Dendritic cell treated with granulocyte-macrophage colony-stimulating factor and Interleukin-4, amounts not matched to agents 40 ng/mL and 50 ng/mL, for 4 days (primary cell): ENCODE results near the gene PRPS1.

Source experiments
- H3K27ac Mint-ChIP-seq: one replicate; pipeline ENCODE4 v1.8.0; 2022; ENCODE audit warnings: mild to moderate bottlenecking, mixed read lengths
- H3K27me3 Mint-ChIP-seq: one replicate; pipeline ENCODE4 v1.8.0; 2022; ENCODE audit warnings: mild to moderate bottlenecking, mixed read lengths
- H3K36me3 Mint-ChIP-seq: one replicate; pipeline ENCODE4 v1.8.0; 2022; ENCODE audit warnings: low read depth, mixed read lengths
- H3K4me1 Mint-ChIP-seq: one replicate; pipeline ENCODE4 v1.8.0; 2022; ENCODE audit warnings: low read depth, mixed read lengths
- H3K4me3 Mint-ChIP-seq: one replicate; pipeline ENCODE4 v1.8.0; 2022; ENCODE audit warnings: mild to moderate bottlenecking, moderate library complexity, mixed read lengths
- H3K9me3 Mint-ChIP-seq: one replicate; pipeline ENCODE4 v1.8.0; 2022; ENCODE audit warnings: mixed read lengths
- intact Hi-C: fragments of 100-400 bp; cut with micrococcal nuclease; formaldehyde crosslinking; loops from one replicate; pipeline ENCODE4 v1.15.0; 2022

PRPS1 gene

GRCh38 chrX:107610667-107611066 lies 17.6 kb upstream of the PRPS1 start:
- H3K27ac Mint-ChIP-seq = no peak overlapping the region
- H3K27me3 Mint-ChIP-seq = peaks cover 1% of the 10 kb centered on the region
- no peaks in the 10 kb centered on the region for H3K4me1 Mint-ChIP-seq
- no peaks in the 10 kb centered on the region for H3K9me3 Mint-ChIP-seq
- H3K36me3 Mint-ChIP-seq = no peaks in the 10 kb centered on the region
- no peak overlapping the region for H3K4me3 Mint-ChIP-seq
- intact Hi-C loops = no loop called here

- H3K36me3 Mint-ChIP-seq = no peaks in the 10 kb centered on the region
- intact Hi-C loops = no loop called here
- peaks cover 5% of the 10 kb centered on the region for H3K27me3 Mint-ChIP-seq
- peaks cover 3% of the 10 kb centered on the region for H3K4me1 Mint-ChIP-seq
- H3K9me3 Mint-ChIP-seq = no peaks in the 10 kb centered on the region
- H3K4me3 Mint-ChIP-seq = no peak overlapping the region
- no peak overlapping the region for H3K27ac Mint-ChIP-seq
These were observed 8.4 kb upstream of the PRPS1 start for GRCh38 chrX:107619885-107620322.

GRCh38 chrX:107624893-107625292 lies 3.4 kb upstream of the PRPS1 start:
- H3K4me1 Mint-ChIP-seq = peaks cover 28% of the 10 kb centered on the region
- intact Hi-C loops = no loop called here

GRCh38 chrX:107625739-107626138 lies 2.6 kb upstream of the PRPS1 start:
- Mint-ChIP-seq H3K9me3 (no peaks in the 10 kb centered on the region), H3K36me3 (no peaks in the 10 kb centered on the region), H3K27me3 (peaks cover under 1% of the 10 kb centered on the region), H3K4me1 (peaks cover 28% of the 10 kb centered on the region), H3K27ac (peak overlapping the region; percentile 54), H3K4me3 (no peak overlapping the region)
- intact Hi-C loops = no loop called here

More at GRCh38 chrX:107624893-107625292, 3.4 kb upstream of the PRPS1 start:
- Mint-ChIP-seq H3K36me3 (no peaks in the 10 kb centered on the region), H3K4me3 (no peak overlapping the region), H3K27ac (no peak overlapping the region), H3K27me3 (peaks cover 4% of the 10 kb centered on the region), H3K9me3 (no peaks in the 10 kb centered on the region)

DNA sequence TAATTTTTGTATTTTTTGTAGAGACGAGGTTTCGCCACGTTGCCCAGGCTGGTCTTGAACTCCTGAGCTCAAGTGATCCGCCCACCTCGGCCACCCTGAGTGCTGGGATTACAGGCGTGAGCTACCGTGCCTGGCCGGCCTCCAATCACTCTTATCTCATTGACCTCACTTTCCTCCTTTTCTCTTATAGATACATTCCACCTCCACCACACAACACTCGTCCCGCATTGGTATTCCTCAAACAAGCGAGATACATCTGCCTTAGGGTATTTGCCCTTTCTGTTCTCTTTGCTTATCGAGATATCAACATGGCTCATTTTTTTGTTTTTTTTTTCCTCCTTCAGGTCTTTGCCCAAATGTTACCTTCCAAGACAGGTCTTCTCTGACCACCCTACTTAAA lies 1.8 kb upstream of the PRPS1 start:
- Mint-ChIP-seq H3K36me3 (no peaks in the 10 kb centered on the region), H3K27ac (peak overlapping the region; percentile 54), H3K27me3 (no peaks in the 10 kb centered on the region), H3K4me1 (peaks cover 28% of the 10 kb centered on the region), H3K9me3 (no peaks in the 10 kb centered on the region), H3K4me3 (no peak overlapping the region)
- intact Hi-C loops = no loop called here

DNA sequence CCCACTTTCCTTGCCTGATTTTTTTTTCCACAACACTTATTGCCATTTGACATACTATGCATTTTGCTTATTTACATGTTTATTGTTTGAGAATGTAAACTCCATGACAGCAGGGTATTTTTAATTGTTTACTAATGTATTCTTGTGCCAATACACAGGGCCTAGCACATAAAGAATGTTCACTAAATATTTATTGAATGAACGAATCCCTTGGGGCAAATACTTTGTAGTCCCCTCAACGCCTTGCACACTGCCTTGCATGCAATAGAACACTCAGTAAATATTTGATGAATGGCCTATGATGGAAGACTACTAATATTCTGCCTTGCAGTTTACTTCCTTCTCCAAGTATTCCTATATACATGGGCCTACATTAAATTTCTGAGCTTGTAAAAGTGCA lies 1.4 kb upstream of the PRPS1 start:
- no peaks in the 10 kb centered on the region for H3K36me3 Mint-ChIP-seq
- intact Hi-C loops = no loop called here
- peaks cover 28% of the 10 kb centered on the region for H3K4me1 Mint-ChIP-seq
- no peak overlapping the region for H3K27ac Mint-ChIP-seq
- no peak overlapping the region for H3K4me3 Mint-ChIP-seq
- H3K27me3 Mint-ChIP-seq = no peaks in the 10 kb centered on the region
- H3K9me3 Mint-ChIP-seq = no peaks in the 10 kb centered on the region

- intact Hi-C loops = no loop called here
- H3K27ac Mint-ChIP-seq = peak overlapping the region; percentile 81
- no peaks in the 10 kb centered on the region for H3K9me3 Mint-ChIP-seq
- H3K4me3 Mint-ChIP-seq = peak overlapping the region; percentile 84
- peaks cover 28% of the 10 kb centered on the region for H3K4me1 Mint-ChIP-seq
- H3K27me3 Mint-ChIP-seq = no peaks in the 10 kb centered on the region
- no peaks in the 10 kb centered on the region for H3K36me3 Mint-ChIP-seq
These were observed 591 bp downstream of the PRPS1 start for GRCh38 chrX:107628662-107629539.

DNA sequence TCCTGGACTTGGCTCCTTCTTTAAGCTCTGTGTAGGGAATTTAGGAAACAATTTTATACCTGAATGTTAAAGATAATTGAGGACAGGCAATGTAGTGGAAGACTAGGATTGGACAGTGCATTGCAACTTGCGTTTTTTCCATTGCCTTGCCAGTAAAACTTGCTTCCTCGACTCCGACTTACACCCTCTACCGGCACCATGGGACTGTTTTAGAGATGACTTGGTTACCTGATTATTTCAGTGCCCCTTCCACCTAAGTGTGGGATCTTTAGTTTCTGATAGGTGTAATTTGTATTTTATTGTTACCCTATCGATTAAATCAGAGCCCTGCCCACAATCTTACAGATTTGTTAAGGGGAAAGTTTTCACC lies 1.2 kb downstream of the PRPS1 start:
- no peaks in the 10 kb centered on the region for H3K9me3 Mint-ChIP-seq
- no peaks in the 10 kb centered on the region for H3K27me3 Mint-ChIP-seq
- no peaks in the 10 kb centered on the region for H3K36me3 Mint-ChIP-seq

DNA sequence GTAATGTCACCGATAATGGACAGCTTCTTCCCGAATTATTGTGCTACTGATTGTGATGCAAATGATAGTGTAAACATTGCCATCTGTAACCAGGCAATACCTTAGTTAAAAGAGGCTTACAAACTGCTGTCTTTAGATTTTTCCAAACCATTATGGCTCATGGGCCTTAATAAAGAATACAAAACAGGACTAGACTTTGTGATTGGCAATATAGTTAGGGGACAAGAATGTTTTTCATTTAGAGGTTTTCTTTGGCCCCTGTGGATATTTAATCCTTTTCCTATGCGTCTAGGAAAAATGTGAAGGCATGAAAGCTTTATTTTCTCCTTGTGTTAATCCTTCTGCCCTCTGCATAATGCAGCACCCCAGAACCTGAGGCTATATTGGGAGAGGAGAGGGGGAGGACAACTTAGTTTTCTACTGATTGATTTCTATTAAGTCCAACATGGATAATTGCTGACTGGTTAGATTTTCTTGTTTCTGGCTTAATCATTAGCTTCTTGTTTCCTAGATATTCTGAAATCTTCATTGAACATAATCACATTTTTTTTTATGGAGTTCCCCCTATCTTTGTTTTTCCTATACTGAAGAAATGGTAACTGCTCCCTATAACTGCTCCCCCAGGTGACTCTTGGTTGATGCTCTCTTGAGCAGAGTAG lies 1.9 kb downstream of the PRPS1 start:
- Mint-ChIP-seq H3K4me1 (peaks cover 22% of the 10 kb centered on the region), H3K4me3 (no peak overlapping the region), H3K36me3 (no peaks in the 10 kb centered on the region), H3K27me3 (no peaks in the 10 kb centered on the region), H3K27ac (no peak overlapping the region), H3K9me3 (no peaks in the 10 kb centered on the region)
- intact Hi-C loops = no loop called here

More for the DNA sequence above, 1.2 kb downstream of the PRPS1 start:
- no peak overlapping the region for H3K27ac Mint-ChIP-seq
- peak overlapping the region; percentile 84 for H3K4me3 Mint-ChIP-seq
- intact Hi-C loops = no loop called here
- H3K4me1 Mint-ChIP-seq = peaks cover 28% of the 10 kb centered on the region

- no peaks in the 10 kb centered on the region for H3K27me3 Mint-ChIP-seq
- H3K36me3 Mint-ChIP-seq = no peaks in the 10 kb centered on the region
- H3K4me1 Mint-ChIP-seq = peaks cover 7% of the 10 kb centered on the region
- intact Hi-C loops = no loop called here
- no peak overlapping the region for H3K27ac Mint-ChIP-seq
- no peak overlapping the region for H3K4me3 Mint-ChIP-seq
- H3K9me3 Mint-ChIP-seq = no peaks in the 10 kb centered on the region
These were observed 4.0 kb downstream of the PRPS1 start for GRCh38 chrX:107632346-107632745.

DNA sequence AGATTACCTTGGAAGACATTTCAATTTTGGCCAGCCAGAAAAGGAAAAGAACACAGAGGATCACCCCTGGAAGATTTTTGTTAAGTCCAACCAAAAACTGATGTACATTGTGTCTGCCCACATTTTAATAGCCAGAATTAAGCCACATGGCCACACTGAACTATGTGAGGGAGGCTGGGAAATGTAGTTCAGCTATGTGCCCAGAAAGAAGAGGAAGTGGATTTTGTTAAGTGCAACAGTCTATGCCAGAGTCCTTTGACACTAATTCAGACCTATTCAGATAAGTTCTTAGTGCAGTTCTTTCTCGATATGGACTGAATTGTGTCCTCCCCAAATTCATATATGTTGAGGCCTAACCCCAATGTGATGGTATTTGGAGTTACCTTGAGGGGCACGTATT lies 18.4 kb downstream of the PRPS1 start:
- no peak overlapping the region for H3K27ac Mint-ChIP-seq
- H3K36me3 Mint-ChIP-seq = peaks cover 61% of the 10 kb centered on the region

DNA sequence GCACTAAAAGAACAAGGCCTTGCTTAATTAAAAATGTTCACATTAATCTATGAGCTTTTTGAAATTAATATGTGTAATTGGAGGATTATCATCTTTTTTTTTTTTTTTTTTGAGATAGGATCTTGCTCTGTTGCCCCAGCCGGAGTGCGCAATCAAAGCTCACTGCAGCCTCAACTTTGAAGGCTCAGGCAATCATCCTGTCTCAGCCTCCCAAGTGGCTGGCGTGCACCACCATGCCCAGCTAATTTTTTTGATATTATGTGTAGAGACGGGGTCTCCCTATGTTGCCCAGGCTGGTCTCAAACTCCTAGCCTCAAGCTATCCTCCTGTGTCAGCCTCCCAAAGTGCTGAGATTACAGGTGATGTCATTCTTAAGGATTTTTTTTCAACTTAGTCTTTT lies 20.0 kb downstream of the PRPS1 start:
- Mint-ChIP-seq H3K27me3 (no peaks in the 10 kb centered on the region), H3K4me3 (no peak overlapping the region), H3K36me3 (peaks cover 59% of the 10 kb centered on the region), H3K9me3 (no peaks in the 10 kb centered on the region), H3K4me1 (no peaks in the 10 kb centered on the region), H3K27ac (no peak overlapping the region)
- intact Hi-C loops = no loop called here

More for the DNA sequence above, 18.4 kb downstream of the PRPS1 start:
- no peaks in the 10 kb centered on the region for H3K27me3 Mint-ChIP-seq
- no peaks in the 10 kb centered on the region for H3K9me3 Mint-ChIP-seq
- no peaks in the 10 kb centered on the region for H3K4me1 Mint-ChIP-seq
- H3K4me3 Mint-ChIP-seq = no peak overlapping the region
- intact Hi-C loops = no loop called here

GRCh38 chrX:107654566-107654871 lies 26.2 kb downstream of the PRPS1 start:
- Mint-ChIP-seq H3K4me1 (peaks cover 15% of the 10 kb centered on the region), H3K27ac (no peak overlapping the region), H3K27me3 (no peaks in the 10 kb centered on the region), H3K9me3 (no peaks in the 10 kb centered on the region), H3K36me3 (peaks cover 30% of the 10 kb centered on the region), H3K4me3 (no peak overlapping the region)
- intact Hi-C loops = loop anchor here (10.0 kb wide), 1 partner anchor 240 kb away; no protein-coding TSS in a partner anchor

- intact Hi-C loops = loop anchor here (10.0 kb wide), 1 partner anchor 240 kb away; no protein-coding TSS in a partner anchor
- H3K36me3 Mint-ChIP-seq = peaks cover 24% of the 10 kb centered on the region
- no peaks in the 10 kb centered on the region for H3K9me3 Mint-ChIP-seq
- H3K27me3 Mint-ChIP-seq = no peaks in the 10 kb centered on the region
- H3K4me1 Mint-ChIP-seq = peaks cover 15% of the 10 kb centered on the region
- H3K4me3 Mint-ChIP-seq = no peak overlapping the region
- no peak overlapping the region for H3K27ac Mint-ChIP-seq
These were observed 26.8 kb downstream of the PRPS1 start for GRCh38 chrX:107654872-107655761.
